Measurements from ENCODE around the gene HNF4A. TPM values are rescaled to one million over a fixed set of nuclear protein-coding genes. Genes with fewer than 3 reads are reported as not detected.

The HNF4A gene
- total and polyA plus RNA-seq, 2 donors (not counting 3 experiments of a cell fraction or from before 2014, with no cell fraction given), result not detected

GRCh38 chr20:44481719-44482416 lies 126.4 kb downstream of the HNF4A start:
- Histone ChIP-seq H3K9ac (replicated peaks; ENCODE audit: extremely low read depth, insufficient read depth, low read length) (no peak overlapping the region), H3K4me3 (replicated peaks in 1 of 3; ENCODE audit: insufficient read depth in 1 of 3, low read depth in 1 of 3, low read length in 3 of 3) (no peak overlapping the region), H3K4me2 (ENCODE audit: insufficient read depth, low read length) (no peak overlapping the region), H3K27me3 (ENCODE audit: control insufficient read depth in 2 of 2, insufficient read depth in 2 of 2, low read length in 2 of 2) (no peaks in the 10 kb centered on the region), H3K9me1 (replicated peaks; ENCODE audit: control insufficient read depth, extremely low read depth, insufficient read depth, low read length) (no peaks in the 10 kb centered on the region), H4K20me1 (replicated peaks; ENCODE audit: control insufficient read depth, extremely low read depth, insufficient read depth, low read length) (no peaks in the 10 kb centered on the region), H2AFZ (ENCODE audit: low read depth, low read length) (no peak overlapping the region), H3K4me1 (ENCODE audit: control insufficient read depth, extremely low read depth, insufficient read depth, low read length) (no peaks in the 10 kb centered on the region), H3K9me3 (replicated peaks; ENCODE audit: control insufficient read depth, insufficient read depth, low read length) (no peaks in the 10 kb centered on the region), H3K79me2 (ENCODE audit: control insufficient read depth, insufficient read depth, low read length) (no peaks in the 10 kb centered on the region), H3K36me3 (ENCODE audit: control insufficient read depth in 2 of 2, extremely low read depth in 1 of 2, insufficient read depth in 2 of 2, low read length in 2 of 2) (peaks cover 0 to 7% of the 10 kb centered on the region in 2 experiments), H3K27ac (ENCODE audit: insufficient read depth, low read depth, low read length) (no peak overlapping the region)
- TF ChIP-seq CTCF (IDR thresholded peaks at IDR 0.05; ENCODE audit: extremely low read depth in 1 of 2, insufficient read depth in 1 of 2, low read depth in 1 of 2, low read length in 2 of 2) (no peak), POLR2A (IDR thresholded peaks at IDR 0.05; ENCODE audit: low read depth, low read length) (no peak), POLR2AphosphoS5 (IDR thresholded peaks at IDR 0.05; ENCODE audit: insufficient read depth, low read depth, low read length) (no peak)
- ChIA-PET CTCF (no interaction called here), POLR2A (no interaction called here)
- intact Hi-C loops (cut with micrococcal nuclease) (no loop called here), dilution Hi-C loops (cut with MboI; ENCODE audit: extremely low pct_ligation_motif_present, low sequenced_read_pairs) (no loop called here)
- BruUV-seq (replicated peaks), result no TSS peak
- FAIRE-seq (no peak), DNase-seq (ENCODE audit: low read depth, low spot score) (no peak)

- H3K4me1 ChIP-seq (ENCODE audit: control insufficient read depth, extremely low read depth, insufficient read depth, low read length), result no peaks in the 10 kb centered on the region
- intact Hi-C loops (cut with micrococcal nuclease) (no loop called here), dilution Hi-C loops (cut with MboI; ENCODE audit: extremely low pct_ligation_motif_present, low sequenced_read_pairs) (no loop called here)
- H3K9ac ChIP-seq (replicated peaks; ENCODE audit: extremely low read depth, insufficient read depth, low read length), result no peak overlapping the region
- H3K36me3 ChIP-seq (ENCODE audit: control insufficient read depth in 2 of 2, extremely low read depth in 1 of 2, insufficient read depth in 2 of 2, low read length in 2 of 2), result peaks cover 0 to 7% of the 10 kb centered on the region in 2 experiments
- CTCF ChIA-PET, result no interaction called here
- TF ChIP-seq FOS (IDR thresholded peaks at IDR 0.05; ENCODE audit: borderline replicate concordance, insufficient read depth, low read length) (no peak), POLR2A (IDR thresholded peaks at IDR 0.05; ENCODE audit: low read depth, low read length) (no peak), EZH2 (IDR thresholded peaks at IDR 0.05; ENCODE audit: borderline replicate concordance, low read depth, low read length, severe bottlenecking) (no peak), MYC (IDR thresholded peaks at IDR 0.05; ENCODE audit: low read depth, low read length) (no peak), GATA2 (IDR thresholded peaks at IDR 0.05; ENCODE audit: insufficient read depth, insufficient read length, low read depth, low read length) (no peak), CTCF (IDR thresholded peaks at IDR 0.05; ENCODE audit: extremely low read depth in 1 of 2, insufficient read depth in 1 of 2, low read depth in 1 of 2, low read length in 2 of 2) (no peak), MAX (IDR thresholded peaks at IDR 0.05; ENCODE audit: insufficient read depth, insufficient read length) (no peak)
- no TSS peak for BruUV-seq (replicated peaks)
- no peaks in the 10 kb centered on the region for H4K20me1 ChIP-seq (replicated peaks; ENCODE audit: control insufficient read depth, extremely low read depth, insufficient read depth, low read length)
- H3K9me3 ChIP-seq (replicated peaks; ENCODE audit: control insufficient read depth, insufficient read depth, low read length), result no peaks in the 10 kb centered on the region
- no peak overlapping the region for H3K27ac ChIP-seq (ENCODE audit: insufficient read depth, low read depth, low read length)
- H3K4me3 ChIP-seq (replicated peaks in 1 of 3; ENCODE audit: insufficient read depth in 1 of 3, low read depth in 1 of 3, low read length in 3 of 3), result no peak overlapping the region
- no peaks in the 10 kb centered on the region for H3K9me1 ChIP-seq (replicated peaks; ENCODE audit: control insufficient read depth, extremely low read depth, insufficient read depth, low read length)
- POLR2A ChIA-PET, result no interaction called here
- no peak overlapping the region for H2AFZ ChIP-seq (ENCODE audit: low read depth, low read length)
- no peaks in the 10 kb centered on the region for H3K79me2 ChIP-seq (ENCODE audit: control insufficient read depth, insufficient read depth, low read length)
- no peak overlapping the region for H3K4me2 ChIP-seq (ENCODE audit: insufficient read depth, low read length)
- no peak for FAIRE-seq
- H3K27me3 ChIP-seq (ENCODE audit: control insufficient read depth in 2 of 2, insufficient read depth in 2 of 2, low read length in 2 of 2), result no peaks in the 10 kb centered on the region
- DNase-seq (ENCODE audit: low read depth, low spot score), result no peak
These were observed 127.6 kb downstream of the HNF4A start for GRCh38 chr20:44483112-44483511.
